Measurements from ENCODE around the gene COG2.
"Not testable (repeated sequence)": the region's sequence is repeated elsewhere in the genome, so short reads cannot be mapped to it uniquely, and the experiment has no call there.

COG2 gene

DNA sequence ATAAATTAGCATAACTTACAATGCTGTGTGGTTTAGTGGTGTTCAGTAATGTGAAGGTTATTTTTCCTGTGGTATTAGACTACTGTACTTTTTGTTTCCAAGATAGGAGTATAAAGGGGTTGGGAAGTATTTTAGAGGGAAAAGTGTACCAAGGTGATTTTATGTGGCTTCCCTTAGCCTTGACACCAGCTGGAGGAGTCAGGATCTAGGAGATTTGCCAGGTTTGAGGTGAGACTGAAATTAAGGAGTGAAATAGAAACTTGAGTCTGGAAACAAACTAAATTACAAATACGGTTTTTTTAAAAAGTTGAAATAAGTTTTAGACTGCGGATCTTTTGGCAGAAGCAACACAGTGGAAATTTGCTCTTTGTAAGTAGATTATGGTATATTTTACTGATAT is 32.3 kb downstream of the COG2 start:
- in situ Hi-C loops (cut with MboI; ENCODE audit: low sequenced_read_pairs) = no loop called here

DNA sequence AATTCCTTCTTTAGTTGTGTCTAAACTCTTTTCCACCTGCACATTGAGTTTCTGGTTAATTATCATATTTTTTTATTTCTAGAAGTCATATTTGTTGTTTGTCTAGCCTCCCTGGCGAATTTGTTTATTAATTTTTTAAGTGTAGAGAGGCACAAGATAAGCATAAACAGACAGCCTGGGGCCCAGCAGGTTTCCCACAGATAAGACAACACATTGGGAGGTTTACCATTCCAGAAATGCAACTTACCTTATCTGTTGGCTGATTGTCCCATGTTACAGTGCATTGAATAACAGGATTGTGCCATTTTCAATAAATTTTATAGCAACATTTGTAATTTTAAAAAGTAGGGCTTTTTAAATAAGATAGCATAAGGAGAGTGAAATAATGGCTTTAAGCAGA is 34.9 kb downstream of the COG2 start:
- in situ Hi-C loops (cut with MboI; ENCODE audit: low sequenced_read_pairs) = no loop called here

DNA sequence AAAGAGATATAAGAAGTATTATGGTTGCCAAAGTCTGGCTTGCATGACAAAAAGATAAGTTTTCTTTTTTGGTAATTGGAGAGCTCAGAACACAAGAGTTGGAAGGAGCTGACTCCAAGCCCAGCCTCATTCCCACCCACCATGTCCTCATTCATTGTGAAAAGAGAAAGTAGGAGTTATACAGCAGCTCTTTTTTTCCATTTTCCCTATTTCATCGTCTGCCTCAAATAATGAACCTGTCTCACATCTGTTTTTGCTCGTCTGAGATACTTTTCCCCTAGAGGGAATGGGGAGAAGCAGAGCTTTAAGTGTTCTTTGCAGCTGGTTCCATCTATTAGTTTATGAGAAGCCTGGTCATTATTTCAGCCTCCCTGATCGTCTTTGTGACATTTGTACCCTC is 36.9 kb downstream of the COG2 start:
- in situ Hi-C loops (cut with MboI; ENCODE audit: low sequenced_read_pairs) = no loop called here

DNA sequence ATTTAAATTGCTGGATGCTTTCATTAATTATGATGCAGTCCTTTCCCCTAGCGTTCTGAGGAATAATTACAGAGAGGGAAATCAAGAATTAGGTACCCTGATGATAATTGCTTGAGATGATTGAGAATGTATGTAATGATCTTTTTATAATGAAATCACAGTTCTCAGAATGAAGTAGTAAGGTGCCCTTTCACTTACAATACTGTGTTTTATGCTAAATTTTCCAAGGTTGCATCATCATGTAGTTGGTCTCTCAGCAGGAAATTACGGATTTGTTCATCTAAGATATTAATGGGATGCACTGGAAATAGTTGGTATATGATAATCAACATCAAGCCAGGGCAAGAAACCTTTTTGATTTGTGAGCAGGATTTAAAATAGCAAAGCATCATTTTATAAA is 37.5 kb downstream of the COG2 start:
- in situ Hi-C loops (cut with MboI; ENCODE audit: low sequenced_read_pairs) = no loop called here

DNA sequence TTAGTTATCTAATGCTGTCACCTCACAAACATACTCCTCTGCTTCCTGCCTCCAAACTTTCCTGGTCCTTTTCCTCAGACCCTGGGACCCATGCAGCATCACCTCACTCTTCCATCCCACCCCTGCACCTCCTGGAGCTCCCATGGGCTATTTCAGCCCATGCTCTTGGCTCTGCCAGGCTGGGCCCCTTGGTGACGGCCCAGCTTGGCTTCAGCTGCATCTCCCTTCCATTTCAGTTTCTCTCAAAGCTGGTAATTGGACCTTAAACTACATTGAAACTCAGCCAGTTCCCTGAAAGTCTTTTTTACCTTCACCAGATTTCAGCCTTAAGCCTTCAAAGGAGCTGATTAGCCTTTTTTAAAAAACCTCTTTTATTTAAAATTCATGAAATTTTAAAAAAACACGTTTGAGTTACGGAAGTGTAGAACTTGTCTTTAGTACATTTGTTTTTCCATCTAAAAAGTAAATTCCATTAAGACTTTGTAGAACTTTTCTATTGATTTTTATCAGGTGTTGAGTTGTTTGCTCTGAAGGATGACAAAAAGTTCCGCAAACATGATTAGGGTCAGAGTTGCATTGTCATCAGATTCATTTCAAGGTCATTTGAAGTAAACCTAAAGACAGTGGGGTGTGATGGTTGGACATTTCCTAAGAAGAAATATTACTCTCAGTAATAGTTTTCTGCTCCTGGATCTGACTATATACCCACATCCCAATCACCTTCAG is 38.2 kb downstream of the COG2 start:
- in situ Hi-C loops (cut with MboI; ENCODE audit: low sequenced_read_pairs) = no loop called here

DNA sequence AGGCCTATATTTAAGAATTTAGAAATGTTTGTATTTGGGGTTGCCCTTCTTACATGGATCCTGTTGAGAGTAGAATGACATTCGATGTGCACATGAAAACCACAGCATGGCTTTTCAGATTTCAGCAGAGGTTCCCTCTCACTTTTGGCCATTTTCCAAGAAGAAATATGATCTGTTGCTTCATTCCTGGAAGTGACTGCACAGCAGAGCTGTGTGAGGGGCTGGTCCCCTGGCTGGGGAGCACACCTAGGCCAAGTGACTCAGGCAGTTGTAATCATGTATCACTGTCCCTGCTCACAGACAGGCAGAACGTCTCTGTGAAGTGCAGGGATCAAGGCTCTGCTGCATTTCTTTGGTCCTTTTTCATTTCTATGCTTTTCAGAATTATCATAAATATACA is 39.3 kb downstream of the COG2 start:
- in situ Hi-C loops (cut with MboI; ENCODE audit: low sequenced_read_pairs) = no loop called here

DNA sequence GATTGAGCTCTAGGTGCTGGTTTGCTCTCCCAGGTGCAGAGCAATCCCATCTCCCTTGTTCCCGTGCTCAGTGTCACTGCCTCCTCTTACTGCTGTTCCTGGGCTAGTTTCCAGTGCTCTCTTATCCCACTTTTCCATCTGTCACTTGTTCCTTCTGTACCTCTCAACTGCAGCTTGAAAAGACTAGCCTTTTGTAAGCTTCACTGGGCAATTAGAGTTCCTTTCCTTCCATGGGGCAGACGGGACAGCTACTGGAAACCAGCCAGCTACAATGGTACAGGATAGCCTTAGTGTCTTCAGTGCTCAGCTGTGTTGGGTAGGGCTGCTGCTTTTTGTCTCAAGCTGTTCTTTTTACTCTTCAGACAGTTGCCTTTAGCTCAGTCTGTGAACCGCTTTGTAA is 40.0 kb downstream of the COG2 start:
- in situ Hi-C loops (cut with MboI; ENCODE audit: low sequenced_read_pairs) = no loop called here

DNA sequence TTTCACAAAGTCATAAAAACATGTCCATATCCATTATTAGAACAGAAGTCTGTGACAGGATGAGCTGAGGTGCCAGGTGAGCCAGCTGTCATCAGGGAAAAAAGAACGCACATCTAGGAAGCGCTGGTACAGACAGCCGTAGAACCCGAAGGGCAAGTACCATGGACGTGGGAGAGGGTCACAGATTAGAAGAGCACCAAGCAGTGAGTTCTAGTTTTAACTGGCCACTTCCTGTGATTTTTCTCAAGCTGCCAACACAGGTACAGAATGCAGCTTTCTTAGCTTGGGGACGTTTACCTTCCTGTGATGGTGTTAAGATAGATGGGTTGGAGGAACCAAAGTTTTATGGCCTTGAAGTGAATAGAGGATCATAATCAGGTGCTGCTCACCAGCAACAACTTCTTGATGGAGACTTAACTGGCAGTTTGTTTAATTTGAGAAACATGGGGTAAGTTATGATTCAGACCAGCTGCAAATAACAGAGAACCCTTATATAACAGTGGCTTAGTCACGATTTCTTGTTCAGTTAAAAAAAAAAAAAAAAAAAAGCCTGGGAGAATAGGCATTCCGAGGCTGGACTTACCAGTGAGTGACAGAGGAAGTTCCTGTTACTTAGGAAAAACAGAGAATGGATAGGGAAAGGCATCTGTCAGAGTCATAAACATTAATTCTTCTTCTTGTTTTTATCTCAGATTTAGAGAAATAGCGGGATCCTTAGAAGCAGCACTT is 40.8 kb downstream of the COG2 start:
- in situ Hi-C loops (cut with MboI; ENCODE audit: low sequenced_read_pairs) = no loop called here

DNA sequence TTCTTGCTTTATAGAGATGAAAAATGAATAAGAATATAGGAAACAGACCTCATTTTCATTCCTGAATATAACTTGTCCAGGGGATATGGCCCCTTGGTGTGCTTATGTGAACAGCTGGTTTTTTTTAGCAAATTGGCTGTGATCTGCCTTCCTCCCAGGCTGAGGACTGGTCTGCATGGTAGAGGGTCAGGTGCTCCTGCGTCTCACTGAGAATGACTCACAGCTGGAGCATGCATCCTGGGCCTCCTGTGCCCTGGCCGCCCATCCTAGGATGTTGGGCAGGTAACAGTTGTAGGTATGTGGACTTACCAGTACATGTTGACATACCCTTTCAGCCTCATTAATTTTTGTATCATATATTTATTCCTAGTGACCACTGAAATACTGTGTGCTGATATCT is 41.9 kb downstream of the COG2 start:
- in situ Hi-C loops (cut with MboI; ENCODE audit: low sequenced_read_pairs) = no loop called here

DNA sequence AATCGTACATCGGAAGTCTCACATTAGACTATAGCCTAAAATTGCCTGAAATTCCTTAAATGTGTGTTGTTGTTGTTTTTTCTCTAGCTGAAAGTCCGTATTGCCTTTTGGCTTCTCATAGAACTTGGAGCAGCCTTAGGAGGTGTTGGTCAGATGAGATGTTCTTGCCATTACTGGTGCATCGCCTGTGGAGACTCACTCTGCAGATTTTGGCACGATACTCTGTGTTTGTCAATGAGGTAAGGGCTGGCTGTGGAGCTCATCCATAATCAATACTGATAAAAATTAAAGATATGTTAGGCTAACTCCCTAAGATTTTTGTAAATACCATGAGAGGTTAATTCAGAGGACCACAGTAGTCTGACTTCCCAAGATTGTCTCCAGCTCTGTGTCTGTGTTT is 42.7 kb downstream of the COG2 start:
- in situ Hi-C loops (cut with MboI; ENCODE audit: low sequenced_read_pairs) = no loop called here

DNA sequence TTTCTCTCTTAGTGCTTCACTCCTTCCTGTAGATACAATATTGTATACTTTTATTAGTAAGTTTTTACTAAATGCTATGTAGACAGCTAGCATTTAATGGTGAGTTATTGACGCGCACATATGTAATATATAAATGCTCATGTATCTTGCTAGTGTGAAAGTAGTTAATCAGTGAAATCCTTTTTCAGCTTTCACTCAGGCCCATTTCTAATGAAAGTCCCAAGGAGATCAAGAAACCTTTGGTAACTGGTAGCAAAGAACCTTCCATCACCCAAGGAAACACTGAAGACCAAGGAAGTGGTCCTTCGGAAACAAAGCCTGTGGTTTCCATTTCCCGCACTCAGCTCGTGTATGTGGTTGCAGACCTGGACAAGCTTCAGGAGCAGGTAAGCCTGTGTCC is 44.5 kb downstream of the COG2 start:
- in situ Hi-C loops (cut with MboI; ENCODE audit: low sequenced_read_pairs) = no loop called here

DNA sequence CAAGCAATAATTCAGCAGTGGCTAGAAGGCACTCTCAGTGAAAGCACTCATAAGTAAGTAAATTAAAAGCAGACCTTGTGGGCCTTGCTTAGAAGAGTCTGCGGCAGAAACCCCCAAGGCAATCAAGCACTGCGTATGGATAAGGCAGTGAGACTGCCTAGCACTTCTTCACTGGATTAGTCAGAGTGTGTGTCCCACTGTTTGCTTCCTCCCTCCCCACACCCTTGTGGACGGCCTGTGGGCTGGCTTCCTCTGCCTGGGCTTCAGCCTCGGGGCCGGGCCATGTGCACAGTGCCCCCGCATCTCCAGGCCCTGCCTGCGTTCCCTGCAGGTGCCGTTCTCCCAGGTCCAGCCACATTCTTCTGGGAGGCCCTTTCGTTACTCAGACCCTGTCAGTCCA is 47.8 kb downstream of the COG2 start:
- in situ Hi-C loops (cut with MboI; ENCODE audit: low sequenced_read_pairs) = no loop called here

DNA sequence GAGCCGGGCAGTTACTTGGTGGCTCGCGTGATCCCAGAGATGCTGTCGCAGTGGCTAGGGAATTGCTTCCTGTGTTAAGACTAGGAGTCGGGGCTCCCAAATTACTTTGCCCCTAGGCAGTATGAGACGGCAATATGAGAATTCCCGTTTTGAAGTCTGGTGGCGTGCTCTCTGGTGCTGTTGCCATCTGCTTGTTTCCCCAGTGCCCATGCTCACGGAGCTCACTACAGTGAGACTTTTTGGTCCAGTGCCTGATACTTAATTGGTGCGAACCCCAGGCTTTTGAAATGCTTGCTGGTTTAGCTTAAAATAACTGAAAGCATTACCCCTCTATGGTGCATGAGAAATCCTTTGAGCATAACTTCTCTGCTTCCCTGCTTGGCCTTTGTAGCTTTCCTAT is 49.3 kb downstream of the COG2 start:
- in situ Hi-C loops (cut with MboI; ENCODE audit: low sequenced_read_pairs) = no loop called here

DNA sequence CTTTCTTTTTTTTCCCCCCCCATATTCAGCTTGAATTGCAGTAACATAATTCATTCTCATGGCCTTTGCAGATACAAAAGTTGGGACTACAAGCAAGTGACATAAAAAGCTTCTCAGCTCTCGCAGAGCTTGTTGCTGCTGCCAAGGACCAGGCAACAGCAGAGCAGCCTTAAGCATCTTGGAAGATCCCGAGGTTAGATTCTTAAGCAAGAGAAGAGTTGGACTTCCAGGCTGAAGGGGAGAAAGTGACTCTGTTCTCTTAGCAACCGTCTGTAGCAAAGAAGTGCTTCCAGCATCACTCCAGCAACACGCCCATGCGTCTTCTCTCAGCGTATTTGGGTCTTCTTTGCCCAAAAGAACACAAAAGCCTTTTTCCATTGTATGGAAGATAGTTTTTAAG is 50.9 kb downstream of the COG2 start:
- in situ Hi-C loops (cut with MboI; ENCODE audit: low sequenced_read_pairs) = no loop called here

DNA sequence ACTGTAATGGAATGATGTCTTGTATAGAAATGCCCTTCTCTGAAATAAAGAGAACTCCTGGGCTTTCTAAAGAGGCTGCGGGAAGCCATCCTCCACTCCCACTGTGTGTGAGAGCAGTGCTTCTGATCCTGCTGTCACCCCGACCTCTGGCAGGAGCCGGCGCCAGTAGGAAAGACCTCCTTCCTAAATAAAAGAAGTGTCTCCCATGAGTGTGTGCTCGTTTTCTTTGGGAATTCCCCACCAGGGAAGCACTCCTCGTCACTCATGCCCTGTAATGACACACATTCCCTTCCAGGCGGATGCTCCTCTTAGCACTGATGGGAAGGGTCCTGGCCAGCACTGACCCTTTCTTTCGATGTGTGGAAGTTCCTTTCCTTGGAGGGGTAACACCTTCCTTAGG is 51.5 kb downstream of the COG2 start:
- in situ Hi-C loops (cut with MboI; ENCODE audit: low sequenced_read_pairs) = no loop called here

DNA sequence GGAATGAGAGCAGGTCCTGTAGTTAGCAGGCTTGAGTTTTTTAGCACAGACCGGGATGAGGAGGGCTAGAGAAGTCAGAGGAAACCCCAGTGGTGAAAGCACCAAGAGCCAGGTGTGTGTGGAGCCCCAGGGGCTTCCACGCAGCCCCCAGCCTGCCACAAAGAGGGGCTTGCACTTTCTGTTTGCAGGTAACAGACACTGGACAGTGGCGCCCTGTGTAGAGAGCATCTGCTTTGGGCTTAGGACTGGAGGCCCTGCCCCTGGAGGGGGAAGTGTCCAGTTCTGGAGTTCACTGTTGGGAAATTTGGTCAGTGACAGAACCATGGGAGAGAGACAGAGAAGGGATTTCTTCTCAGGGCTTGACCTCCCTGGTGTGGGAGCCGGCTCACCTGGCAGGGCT is 52.2 kb downstream of the COG2 start:
- in situ Hi-C loops (cut with MboI; ENCODE audit: low sequenced_read_pairs) = no loop called here

DNA sequence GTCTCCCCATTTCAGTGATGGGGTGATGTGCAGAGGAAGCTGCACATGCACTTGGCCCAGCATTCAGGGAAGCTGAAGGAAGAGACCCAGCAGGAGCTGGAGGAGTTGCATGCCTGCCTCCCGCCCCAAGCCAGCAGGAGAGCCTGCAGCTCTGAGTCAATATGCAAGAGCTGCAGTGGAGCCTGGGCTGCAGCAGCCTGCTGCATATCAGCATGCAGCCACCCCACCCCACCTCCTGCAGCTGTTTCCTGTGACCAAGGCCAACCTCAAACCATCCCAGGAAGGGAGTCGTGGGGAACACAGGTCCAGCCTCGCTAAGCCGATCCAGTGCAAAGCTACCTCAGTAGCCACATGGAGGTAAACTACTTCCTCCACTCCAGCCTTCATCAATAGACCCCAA is 52.7 kb downstream of the COG2 start:
- in situ Hi-C loops (cut with MboI; ENCODE audit: low sequenced_read_pairs) = no loop called here

DNA sequence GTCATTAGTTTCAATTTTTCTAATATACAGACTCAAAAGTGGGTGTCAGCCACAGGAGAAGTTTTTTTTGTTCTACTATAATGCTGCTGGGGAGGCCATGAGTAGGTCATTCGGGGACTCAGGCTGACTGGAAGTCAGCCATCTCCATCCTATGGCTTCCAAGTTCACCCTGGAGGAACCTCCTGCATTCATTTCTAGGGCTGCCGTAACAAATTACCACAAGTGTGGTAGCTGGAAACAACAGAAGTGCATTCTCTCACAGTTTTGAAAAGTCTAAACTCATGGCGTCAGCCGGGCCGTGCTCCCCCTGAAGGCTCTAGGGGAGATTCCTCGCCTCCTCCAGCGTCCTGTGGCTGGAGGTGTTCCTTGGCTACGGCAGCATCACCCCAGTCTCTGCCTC is 53.9 kb downstream of the COG2 start:
- in situ Hi-C loops (cut with MboI; ENCODE audit: low sequenced_read_pairs) = no loop called here

DNA sequence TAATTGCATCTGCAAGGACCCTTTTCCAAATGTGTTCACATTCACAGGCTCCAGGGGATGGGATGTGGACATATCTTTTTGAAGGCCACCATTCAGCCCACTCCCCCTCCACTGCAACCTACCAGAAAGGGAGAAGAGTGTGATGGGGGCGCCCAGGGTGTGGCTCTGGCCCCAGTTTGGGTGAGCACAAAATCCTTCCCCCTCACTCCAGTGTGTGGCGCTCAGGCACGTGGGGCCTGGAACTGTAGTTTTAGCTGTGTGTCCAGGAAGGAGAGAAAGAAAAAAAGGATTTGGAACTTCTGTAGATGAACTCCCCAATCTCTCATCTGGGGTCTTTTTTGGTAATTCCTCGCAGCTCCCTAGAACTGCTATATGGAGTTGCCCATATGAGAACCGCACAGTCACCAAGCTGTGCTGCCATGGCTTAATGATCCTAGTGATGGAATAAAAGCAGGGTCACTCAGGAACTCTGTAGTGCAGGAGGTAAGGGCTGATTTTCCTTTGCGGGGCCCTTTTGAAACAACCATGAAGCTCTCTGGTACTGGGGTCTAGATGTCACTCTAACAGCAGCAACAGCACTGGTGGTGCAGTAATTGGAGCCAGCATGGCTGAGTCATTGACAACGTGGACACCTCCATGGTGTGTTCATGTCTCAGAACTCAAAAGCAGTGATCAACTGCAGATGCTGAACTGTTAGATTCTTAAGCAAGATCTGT is 54.6 kb downstream of the COG2 start:
- in situ Hi-C loops (cut with MboI; ENCODE audit: low sequenced_read_pairs) = no loop called here

DNA sequence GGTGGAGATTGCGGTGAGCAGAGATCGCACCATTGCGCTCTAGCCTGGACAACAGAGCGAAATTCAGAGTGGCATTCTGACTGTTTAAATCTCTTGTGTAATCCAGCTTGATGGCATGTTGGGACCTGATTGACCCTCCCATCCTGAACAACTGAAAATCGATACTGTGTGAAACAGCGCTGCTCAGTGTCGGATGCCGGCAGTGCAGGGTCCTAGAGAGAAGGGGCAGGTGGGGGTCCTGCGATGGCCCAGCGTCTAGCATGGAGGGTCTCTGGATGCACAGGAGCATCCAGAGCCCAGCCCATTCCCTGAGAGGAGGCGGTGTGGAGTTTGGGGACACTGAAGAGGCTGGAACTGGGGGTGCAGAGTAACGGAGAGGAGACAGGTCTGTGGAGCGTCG is 55.8 kb downstream of the COG2 start:
- in situ Hi-C loops (cut with MboI; ENCODE audit: low sequenced_read_pairs) = no loop called here

DNA sequence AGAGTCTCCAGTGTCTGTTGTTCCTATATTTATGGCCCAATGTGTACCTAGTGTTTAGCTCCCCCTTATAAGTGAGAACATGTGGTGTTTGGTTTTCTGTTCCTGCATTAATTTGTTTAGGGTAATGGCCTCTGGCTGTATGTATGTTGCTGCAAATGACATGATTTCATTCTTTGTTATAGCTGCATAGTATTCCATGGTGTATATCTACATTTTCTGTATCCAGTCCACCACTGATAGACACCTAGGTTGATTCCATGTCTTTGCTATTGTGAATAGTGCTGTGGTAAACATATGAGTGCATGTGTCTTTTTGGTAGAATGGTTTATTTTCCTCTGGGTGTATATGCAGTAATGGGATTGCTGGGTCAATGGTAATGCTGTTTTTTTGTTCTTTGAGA is 56.7 kb downstream of the COG2 start:
- in situ Hi-C loops (cut with MboI; ENCODE audit: low sequenced_read_pairs) = not testable (repeated sequence)

DNA sequence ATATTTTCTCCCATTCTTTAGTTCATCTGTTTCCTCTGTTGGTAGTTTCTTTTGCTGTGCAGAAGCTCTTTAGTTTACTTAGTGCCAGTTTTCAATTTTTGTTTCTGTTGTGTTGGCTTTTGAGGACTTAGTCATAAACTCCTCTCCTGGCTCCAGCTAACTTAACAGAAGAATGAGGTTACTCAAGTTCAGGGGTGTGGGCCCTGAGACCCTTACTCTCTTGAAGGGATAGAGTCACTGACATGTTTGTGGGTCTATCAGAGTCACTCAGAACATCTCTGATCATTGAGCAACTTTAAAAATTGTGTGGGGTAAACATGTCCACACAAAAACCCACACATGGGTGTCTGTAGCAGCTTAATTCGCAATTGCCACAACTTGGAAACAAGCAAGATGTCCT is 57.4 kb downstream of the COG2 start:
- in situ Hi-C loops (cut with MboI; ENCODE audit: low sequenced_read_pairs) = no loop called here
